HG02798 (cell line): ENCODE measurements around the gene TNS1.

Experiments used
- ATAC-seq: cut with Tn5 transposase; IDR thresholded peaks from one replicate; pipeline ENCODE4 v1.9.1; 2021; ENCODE audit warnings: mild to moderate bottlenecking; ENCODE audit not compliant: unreplicated experiment, poor library complexity

TNS1 gene

GRCh38 chr2:217919204-217919603 lies 83.6 kb downstream of the TNS1 start:
- no peak for ATAC-seq

DNA sequence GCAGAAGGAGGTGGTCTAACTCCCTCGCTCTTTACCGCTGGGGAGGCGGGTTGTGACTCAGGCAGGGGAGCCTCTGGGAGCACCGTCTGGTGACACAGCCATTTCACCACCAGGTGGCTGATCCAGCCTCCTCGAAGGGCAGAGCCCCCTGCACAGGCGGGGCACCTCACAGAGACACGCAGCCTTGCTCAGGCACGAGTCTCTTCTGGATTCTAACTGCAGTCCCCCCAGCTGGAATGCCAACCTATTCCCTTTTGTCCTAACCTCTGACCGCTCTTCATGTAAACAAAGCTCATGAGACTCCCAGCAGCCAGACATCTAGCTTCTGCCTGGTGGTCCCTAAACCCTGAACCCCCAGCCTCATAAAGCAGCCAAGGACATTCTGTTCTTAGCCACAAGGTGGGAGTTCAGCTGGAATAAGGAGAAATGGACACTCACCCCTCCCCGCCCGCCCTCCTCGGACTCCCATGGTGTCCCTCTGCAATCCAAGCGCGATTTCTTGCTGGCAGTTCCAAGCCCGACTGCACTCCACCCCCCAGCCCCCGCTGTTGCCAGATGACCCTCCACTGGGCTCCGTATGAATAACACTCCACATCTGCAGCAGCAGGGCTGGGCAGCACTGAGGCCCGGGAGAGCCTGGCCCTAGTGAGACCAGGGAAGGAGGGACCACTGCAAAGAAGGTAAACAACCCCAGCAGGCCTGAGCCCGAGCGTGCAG lies 84.3 kb downstream of the TNS1 start:
- no peak for ATAC-seq

GRCh38 chr2:217916504-217917254 lies 86.1 kb downstream of the TNS1 start:
- no peak for ATAC-seq

DNA sequence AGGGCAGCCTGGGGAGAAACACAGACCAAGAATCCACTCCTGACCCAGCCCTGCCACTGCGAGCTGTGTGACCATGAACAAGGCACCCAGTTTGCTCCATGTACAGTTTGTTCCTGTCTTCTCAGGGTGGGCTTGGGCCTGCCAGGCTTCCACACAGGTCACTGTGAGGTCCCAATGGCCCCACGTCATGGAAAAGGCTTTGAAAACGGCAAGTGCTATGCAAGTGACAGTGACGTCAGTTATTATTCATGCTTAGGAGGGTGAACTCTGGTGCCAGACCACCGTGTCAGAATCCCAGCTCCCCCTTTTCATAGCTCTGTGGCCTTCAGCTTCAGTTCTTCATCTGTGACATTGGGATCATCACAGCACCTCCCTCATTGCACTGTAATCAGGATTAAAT lies 87.1 kb downstream of the TNS1 start:
- ATAC-seq: no peak

- no peak for ATAC-seq
Measured at GRCh38 chr2:217914878-217915277, 87.9 kb downstream of the TNS1 start.

GRCh38 chr2:217914078-217914477 lies 88.7 kb downstream of the TNS1 start:
- no peak for ATAC-seq

GRCh38 chr2:217913436-217913835 lies 89.4 kb downstream of the TNS1 start:
- ATAC-seq: no peak

- no peak for ATAC-seq
Measured at GRCh38 chr2:217912098-217913024, 90.4 kb downstream of the TNS1 start.

- ATAC-seq: no peak
Measured at GRCh38 chr2:217911283-217912097, 91.3 kb downstream of the TNS1 start.

DNA sequence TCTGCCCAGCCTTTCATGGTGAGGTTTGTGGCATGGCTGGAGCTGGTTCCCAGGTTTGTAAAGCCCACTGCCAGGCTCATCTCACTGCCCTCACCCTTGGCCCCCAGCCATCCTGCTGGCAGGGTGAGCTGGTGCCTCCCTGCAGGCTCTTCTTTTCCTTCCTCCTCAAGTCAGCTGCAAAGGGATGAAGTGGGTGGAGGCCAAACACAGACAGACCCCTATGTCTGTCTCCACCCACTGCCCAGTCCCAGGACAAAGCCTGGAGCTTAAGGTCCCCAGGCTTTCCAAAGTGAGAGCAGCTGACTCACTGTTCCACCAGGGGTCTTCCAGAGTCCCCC lies 92.0 kb downstream of the TNS1 start:
- no peak for ATAC-seq

- ATAC-seq: no peak
Measured at GRCh38 chr2:217909156-217909820, 93.5 kb downstream of the TNS1 start.

DNA sequence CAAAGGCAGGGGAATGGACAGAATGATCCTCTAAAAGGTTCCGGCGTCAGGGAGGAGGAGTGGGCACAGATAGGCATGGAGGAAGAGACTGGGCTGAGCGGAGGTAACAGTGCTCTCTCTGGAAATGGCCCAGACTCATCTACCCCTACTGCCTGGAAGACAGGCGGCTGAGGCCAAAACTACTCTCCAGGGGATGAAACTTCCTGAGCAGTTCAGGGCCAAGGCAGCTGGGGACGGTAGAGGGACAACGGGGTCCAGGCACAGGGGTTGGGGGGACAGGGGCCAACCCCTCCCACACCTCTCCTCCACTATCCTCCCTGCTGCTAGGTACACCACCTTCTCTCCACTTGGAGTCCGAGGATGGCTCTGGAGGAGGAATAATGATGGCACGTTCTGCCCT lies 94.3 kb downstream of the TNS1 start:
- no peak for ATAC-seq

- ATAC-seq: no peak
Measured at GRCh38 chr2:217907266-217907665, 95.5 kb downstream of the TNS1 start.

DNA sequence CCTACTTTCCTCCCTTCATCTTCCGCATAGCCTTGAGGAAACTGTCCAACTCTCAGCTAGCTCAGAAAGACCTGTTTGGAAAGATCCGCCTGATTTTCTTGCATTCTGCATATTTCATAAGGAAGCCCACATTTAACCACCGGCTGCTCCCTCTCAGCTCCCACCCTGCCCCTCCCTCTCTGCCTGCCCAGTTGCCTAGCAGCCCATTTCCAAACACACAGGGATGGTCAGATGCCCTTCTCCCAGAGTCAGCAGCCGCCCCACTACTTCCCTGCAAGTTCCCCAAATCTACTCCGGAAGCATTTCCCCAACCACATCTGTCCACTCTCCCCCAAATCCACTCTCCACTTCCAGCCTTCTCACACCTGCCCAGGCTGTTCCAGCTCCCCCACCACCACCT lies 96.0 kb downstream of the TNS1 start:
- ATAC-seq: no peak

GRCh38 chr2:217905896-217906295 lies 96.9 kb downstream of the TNS1 start:
- no peak for ATAC-seq

DNA sequence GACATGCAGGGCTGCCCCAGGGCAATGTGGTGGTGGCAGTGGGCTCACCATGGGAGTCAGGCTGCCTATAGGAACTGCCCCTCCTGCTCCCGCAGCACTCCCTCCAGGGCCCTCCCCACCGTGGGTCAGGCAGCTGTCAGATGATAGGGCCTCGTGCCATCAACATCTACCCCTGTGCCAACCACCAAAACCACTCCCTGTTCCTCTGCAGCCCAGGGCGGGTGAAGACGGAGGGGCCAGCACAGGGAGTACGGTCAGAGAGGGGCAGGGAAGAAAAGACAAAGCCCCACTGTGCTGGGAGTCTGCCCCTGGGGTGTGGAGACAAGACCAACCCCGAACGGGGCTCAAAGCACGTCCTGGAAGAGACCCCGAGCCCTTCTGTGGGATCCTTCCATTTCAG lies 97.4 kb downstream of the TNS1 start:
- ATAC-seq: no peak

GRCh38 chr2:217904614-217904965 lies 98.2 kb downstream of the TNS1 start:
- no peak for ATAC-seq

DNA sequence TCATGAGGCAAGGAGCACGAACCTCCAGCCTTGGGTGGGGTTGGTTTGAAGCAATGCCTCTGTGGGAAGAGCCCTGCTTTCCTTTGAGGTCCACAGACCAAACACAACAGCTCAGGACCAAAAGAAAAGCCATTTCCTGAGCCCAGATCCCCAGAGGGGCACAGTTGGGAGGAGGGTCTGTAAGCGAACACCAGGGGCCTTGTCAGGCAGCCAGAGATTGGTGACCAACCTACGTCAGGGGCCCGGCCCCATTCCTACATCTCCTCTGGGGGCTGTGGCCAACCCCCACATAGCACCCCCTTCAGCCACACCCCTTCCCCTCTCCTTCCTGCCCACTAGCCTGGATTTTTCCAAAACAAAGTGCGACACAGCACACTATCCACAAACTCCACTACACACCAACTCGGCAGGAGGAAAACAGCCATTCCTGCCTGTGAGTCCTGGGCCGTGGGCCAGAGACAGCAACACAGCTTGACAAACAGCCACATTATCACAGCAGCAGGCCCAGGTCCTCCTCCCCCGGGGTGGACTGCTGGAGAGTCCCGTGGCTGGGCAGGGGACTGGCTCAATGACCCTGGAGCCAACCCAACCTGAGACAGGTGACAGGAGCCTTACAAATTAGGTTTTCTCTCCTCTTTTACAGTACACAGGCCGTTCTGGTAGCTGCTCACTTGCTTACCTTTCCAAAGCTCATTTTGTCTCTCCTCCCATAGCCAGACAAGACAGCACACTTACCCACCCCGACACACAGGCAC lies 98.8 kb downstream of the TNS1 start:
- ATAC-seq: no peak
